A172 (cell line): ENCODE results near the gene DMWD. TPM values are rescaled to one million over a fixed set of nuclear protein-coding genes. Genes with fewer than 3 reads are reported as not detected.
A peak's percentile ranks its signal among the peaks of the same experiment; 100 is the strongest.
"Not testable (repeated sequence)": the region's sequence is repeated elsewhere in the genome, so short reads cannot be mapped to it uniquely, and the experiment has no call there.

Source experiments
- DNase-seq: peaks from one replicate; pipeline ENCODE4 v3.0.0-alpha.2; 2015; ENCODE audit warnings: low spot score
- total RNA-seq: library from RNA; depleted of rRNA; stranded (reverse); fragments of >200 nt; shearing (Covaris generic); gene quantifications from 2 replicates; pipeline ENCODE4 v1.2.3, GENCODE V29; 2014

Gene DMWD
- total RNA-seq, 1 experiment from 2014 or later = 27.0 TPM

GRCh38 chr19:45816236-45817009 is 23.8 kb upstream of the DMWD start:
- no peak for DNase-seq

DNA sequence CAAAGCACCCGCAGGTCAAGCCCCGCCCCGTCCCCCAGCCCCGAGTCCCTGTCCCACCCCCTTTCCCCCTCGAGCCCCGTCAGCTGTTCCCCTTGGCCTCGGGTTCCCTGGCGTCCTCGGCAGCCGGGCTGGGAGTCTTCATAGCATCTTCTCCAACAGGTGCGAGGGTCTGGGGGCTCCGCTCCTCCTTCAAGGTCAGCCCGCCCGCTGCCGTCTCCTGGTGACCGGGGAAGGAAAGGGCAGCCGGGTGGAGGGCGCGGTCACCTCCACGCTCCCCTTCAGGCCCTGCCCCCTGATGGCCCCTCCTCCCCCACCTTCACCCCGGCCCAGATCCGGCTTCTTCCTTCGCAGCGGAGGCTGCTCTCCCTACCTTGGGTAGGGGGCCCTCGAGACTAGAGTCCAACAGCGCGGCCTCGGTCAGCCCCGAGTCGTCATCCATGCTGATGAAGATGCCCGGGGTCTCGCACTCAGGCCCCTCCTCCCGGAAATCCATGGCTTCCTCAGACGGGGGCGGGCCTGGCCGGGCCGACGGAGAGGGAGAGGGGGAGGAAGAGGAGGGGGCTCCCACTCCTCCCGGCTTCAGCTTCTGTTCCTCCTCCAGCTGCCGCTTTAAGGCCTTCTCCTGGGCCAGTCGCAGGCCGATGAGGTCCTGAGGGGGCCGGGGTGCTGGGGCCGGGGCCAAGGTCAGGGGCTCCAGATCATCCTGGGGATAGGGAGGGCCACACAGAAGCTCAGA is 23.0 kb upstream of the DMWD start:
- DNase-seq = no peak

GRCh38 chr19:45814851-45815480 is 22.3 kb upstream of the DMWD start, which contains the start of gene RSPH6A:
TSS of gene RSPH6A (minus strand) at chr19:45815308. CDS start at chr19:45815176, 132 bp downstream.
- DNase-seq = no peak

- no peak for DNase-seq
Observed at GRCh38 chr19:45814166-45814780, 21.6 kb upstream of the DMWD start.

GRCh38 chr19:45812297-45812696 is 19.7 kb upstream of the DMWD start:
- no peak for DNase-seq

DNA sequence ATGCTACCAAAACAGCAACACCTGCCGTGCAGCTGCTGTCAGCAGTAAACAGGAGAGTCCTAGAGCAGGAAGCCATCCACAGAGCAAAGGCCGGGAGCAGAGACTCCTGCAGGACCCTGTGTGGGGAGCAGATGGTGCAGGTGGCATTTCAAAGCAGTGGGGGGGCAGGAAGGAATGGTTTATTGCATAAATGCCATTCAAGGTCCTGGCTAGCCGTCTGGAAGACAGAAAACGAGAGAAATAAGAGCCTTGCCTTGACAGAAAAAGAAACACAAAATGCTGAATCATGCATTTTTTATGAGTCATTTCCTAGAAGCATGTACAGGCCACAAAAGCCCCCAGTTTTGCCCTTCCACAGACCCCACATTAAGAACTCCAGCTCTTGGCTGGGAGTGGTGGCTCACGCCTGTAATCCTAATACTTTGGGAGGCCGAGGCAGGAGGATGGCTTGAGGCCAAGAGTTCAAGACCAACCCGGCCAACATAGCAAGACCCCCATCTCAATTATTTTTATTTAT is 17.1 kb upstream of the DMWD start:
- peak; percentile 72 for DNase-seq

DNA sequence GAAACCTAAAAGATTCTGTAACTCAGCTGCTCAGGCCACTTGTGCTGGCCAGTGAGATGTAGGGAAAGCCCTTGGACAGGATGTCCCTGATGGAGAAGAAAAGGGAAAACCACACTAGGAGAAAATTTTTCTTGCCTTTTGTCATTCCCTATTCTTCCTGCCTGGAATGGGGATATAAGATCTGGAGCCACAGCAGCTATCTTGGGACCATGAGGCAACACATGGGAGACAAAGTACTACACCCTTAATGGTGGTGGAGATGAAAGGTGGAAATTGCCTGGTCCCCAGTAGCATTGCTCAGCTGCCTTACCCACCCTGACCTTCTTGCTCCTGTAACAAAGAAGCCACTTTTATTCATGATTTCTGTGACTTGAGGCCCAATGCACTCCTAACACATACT is 13.1 kb upstream of the DMWD start:
- DNase-seq = no peak

- DNase-seq = no peak
Observed at GRCh38 chr19:45804959-45805230, 12.2 kb upstream of the DMWD start.

DNA sequence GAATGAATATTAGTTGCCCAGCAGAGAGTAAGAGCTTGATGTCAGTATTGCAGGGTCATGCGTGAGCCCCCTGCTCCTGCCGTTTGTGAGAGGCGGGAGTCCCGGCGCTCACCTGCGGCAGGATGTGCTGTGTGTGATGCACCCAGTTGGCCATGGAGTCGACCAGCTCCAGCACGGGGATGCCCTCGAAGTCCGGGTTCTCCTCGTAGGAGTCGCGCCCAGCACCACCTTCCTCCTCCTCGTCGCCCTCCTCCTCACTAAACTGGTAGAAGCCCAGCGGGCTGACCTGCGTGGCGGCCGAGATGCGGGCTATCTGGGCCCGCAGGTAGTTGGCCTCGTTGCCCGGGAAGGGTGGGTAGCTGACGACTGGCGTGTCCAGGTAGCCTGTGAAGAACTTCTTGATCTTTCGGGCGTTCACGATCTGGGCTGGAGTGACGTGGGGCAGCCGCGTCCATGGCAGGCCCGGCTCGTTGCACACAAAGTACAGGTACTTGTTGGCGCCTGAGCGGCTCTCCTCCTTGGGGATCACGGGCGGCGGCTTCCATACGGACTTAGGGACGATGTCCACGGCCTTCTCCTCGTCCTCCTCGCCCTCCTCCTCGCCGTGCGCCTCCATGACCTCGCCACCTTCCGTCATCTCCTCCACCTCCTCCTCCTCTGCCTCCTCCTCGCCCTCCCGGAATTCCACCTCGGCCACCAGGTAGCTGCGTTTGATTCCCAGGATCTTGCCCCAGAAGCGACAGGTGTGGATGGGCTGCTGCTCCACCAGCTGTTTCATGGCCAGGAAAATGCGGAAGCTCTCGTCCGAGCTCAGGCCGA is 11.7 kb upstream of the DMWD start:
- DNase-seq = no peak

DNA sequence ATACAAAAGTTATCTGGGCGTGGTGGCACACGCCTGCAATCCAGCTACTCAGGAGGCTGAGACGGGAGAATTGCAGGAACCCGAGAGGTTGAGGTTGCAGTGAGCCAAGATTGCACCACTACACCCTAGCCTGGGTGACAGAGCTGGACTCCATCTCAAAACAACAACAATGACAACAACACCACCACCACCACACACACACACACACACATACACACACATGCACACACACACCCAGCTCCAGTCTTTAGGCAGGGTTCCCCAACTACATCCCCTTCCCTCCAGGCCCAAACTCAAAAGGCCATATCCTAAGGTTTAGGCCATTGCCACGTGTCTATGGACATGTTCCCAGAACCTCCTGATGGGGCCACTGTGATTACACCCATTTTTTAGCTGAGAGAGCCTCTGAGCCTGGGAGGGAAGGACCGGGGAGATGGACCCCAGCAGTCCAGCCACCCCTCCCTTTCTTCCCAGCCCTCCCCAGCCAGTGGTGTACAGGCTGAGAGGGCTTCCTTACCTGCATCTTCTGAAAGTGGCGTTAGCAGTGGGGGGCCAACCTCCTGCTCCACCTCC is 9.0 kb upstream of the DMWD start:
- DNase-seq = no peak

GRCh38 chr19:45800070-45800553 is 7.5 kb upstream of the DMWD start:
- DNase-seq = peak; percentile 58

DNA sequence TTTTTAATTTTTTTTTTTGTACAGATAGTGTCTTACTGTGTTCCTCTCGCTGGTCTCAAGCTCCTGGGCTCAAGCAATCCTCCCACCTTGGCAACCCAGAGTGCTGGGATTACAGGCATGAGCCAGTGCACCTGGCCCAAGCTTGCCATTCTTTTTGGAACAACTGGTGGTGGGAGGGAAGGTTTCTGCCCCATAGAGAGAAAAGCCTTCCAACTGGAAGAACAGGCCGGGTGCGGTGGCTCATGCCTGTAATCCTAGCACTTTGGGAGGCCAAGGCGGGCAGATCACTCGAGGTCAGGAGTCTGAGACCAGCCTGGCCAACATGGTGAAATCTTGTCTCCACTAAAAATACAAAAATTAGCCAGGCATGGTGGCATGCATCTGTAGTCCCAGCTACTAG is 6.9 kb upstream of the DMWD start:
- DNase-seq = not testable (repeated sequence)

GRCh38 chr19:45798995-45799517 is 6.4 kb upstream of the DMWD start:
- DNase-seq = peak; percentile 48

GRCh38 chr19:45794627-45795026 is 2.0 kb upstream of the DMWD start:
- DNase-seq = no peak

DNA sequence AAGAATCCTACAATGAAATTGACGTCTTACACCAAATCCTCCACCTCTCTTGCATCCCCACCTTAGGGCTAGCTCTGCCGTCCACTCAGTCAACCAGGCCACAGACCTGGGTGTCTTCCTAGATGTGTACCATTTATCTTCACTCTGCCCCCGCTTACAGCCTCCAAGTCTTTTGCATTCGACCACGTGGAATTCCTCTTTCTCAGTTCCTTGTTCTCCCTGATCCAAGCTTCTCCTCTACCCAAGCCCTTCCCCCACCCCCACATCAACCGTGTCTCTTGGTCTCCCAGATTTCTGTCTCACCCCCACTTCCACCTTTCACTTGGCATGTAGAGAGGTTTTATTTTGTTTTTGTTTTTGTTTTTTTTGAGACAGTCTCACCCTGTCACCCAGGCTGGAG is 1.2 kb upstream of the DMWD start:
- no peak for DNase-seq

DNA sequence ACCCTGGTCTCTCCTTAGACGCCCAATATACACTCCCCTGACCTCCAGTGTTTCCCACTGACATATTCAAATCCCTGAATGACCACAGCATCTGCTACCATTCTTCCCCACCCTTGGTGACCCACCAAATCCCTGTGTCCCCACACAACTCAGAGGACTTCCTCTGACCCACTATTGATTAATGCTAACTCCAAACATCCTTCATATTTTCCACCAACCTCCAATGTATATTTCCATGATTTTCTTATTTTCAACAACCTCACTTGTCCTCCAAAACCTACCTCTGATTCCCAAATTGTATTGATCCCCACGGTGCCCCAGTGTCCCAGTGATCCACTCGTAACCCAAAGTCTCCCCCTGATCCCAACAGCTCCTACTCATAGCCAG is 526 bp upstream of the DMWD start:
- no peak for DNase-seq

DNA sequence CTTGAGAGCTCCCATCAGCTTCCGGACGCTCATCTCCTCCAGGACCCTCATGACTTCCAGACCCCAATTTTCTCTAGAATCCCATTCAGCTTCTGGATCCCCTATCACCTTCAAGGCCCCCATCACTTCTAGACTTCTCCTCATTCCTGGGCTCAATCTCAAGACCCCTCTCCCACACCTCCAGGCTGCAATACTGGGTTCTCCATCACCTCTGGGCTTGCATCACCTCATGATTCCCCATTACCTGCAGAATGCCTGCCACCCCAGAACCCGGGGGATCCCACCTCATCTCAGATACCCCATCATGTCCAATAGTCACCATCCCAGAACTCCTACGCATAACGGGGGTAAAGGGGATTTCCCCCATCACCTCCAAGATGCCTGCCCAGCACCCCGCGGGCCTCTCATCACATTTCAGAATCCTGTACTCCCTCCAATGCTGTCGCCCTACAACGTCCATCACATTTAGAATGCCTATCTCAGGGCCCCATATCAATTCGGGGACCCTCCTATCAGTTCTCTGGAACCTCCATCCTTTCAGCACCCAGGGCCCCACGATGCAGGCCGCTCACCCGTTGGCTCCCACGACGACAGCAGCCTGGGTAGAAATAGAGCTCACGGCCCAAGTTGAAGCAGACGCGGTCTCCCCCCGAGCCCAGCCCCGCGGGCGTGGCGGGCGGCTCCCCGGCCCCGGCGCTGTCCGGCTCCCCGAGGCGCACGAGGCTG is 738 bp downstream of the DMWD start:
- no peak for DNase-seq

DNA sequence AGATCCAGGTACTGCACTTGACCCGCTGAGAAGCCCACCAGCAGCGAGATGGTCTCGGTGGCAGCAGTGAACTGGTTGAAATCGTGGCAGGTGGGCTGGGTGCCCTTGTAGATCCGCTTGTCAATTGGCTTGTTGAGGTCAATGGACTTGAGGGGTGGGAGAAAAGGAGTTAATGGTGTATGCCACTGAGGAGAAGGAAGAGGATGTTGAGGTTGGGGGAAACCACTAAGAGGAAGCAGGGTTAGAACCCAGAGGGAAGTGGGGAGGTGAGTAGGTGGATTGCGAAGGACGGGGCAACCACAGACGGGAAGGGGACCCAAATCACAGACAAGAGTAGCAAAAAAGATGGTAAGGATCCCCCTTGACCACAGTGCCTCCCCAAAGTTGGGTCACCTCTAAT is 1.7 kb downstream of the DMWD start:
- no peak for DNase-seq

DNA sequence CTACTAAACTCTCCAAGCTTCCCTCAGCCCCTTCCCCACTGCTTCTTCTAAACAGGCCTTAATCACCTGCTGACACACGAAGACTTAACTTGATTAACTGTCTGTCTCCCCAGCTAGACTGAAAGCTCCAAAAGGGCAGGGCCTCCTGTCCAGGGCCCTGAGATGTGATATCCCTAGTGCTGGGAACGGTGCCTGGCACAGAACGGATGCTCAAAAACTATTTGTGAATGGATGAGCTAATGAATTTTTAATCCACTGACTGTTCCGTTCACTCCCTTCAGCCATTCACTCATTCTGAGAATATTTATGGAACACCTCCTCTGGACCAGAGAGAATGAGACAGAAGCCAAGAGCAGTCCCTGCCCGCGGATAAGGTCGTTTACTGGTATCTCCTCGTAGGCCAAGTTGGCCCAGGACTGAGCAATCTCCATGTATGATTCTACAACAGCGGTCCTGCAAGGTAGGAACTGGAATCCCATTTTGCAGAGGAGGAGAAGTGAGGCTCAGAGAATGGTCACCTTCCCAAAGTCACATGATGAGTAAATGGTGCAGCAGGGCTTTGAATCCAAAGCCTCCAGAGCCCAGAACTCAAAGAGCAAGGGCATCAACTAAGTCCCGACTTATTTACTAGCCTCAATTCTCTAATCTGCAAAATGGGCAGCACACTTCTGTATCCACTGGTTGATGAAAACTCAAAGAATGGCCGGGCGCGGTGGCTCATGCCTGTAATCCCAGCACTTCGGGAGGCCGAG is 3.4 kb downstream of the DMWD start:
- no peak for DNase-seq
